Measurements from ENCODE around the gene KAZN.

DNA sequence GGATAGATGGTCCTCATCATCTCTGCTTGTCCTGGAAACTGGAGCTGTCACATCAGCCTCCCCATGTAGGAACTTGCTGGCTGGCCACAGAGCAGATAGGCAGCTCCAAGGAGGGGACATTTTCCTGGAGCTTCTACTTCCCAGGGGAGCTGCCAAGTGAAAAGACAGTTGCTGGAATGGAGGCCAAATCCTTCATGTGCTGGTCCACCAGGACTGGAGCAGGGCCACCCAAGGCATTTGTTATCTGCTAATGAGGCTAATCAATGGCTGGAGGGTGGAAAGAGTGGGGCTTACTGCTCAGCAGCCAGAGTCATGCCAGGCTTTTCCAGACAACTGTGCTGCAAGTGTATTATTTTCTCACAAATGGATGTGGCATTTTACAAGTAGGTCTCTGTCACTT, 22.5 kb downstream of the KAZN start:
- TF ChIP-seq, protein P1, sequence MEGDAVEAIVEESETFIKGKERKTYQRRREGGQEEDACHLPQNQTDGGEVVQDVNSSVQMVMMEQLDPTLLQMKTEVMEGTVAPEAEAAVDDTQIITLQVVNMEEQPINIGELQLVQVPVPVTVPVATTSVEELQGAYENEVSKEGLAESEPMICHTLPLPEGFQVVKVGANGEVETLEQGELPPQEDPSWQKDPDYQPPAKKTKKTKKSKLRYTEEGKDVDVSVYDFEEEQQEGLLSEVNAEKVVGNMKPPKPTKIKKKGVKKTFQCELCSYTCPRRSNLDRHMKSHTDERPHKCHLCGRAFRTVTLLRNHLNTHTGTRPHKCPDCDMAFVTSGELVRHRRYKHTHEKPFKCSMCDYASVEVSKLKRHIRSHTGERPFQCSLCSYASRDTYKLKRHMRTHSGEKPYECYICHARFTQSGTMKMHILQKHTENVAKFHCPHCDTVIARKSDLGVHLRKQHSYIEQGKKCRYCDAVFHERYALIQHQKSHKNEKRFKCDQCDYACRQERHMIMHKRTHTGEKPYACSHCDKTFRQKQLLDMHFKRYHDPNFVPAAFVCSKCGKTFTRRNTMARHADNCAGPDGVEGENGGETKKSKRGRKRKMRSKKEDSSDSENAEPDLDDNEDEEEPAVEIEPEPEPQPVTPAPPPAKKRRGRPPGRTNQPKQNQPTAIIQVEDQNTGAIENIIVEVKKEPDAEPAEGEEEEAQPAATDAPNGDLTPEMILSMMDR (IDR thresholded peaks at IDR 0.05; ENCODE audit: insufficient read depth, low read depth, low read length), result no peak
- TF ChIP-seq EZH2 (IDR thresholded peaks at IDR 0.05; ENCODE audit: insufficient read depth, low read length), result no peak
